H9 (cell line): ENCODE data around the gene CRAMP1. TPM values are rescaled to one million over a fixed set of nuclear protein-coding genes. Genes with fewer than 3 reads are reported as not detected.
A peak's percentile ranks its signal among the peaks of the same experiment; 100 is the strongest.

ENCODE experiments used
- DNase-seq: peaks from one replicate; pipeline ENCODE4 v3.0.0-alpha.2; 2017
- H2AFZ ChIP-seq: one replicate; pipeline ENCODE4 v1.6.1; 2013; ENCODE audit warnings: mild to moderate bottlenecking, low read length, control low read depth, moderate library complexity
- H2AK5ac ChIP-seq: 2 replicates; pipeline ENCODE4 v1.6.1; 2013; ENCODE audit warnings: low read length, control low read depth, mixed read lengths; ENCODE audit not compliant: insufficient read length
- H2BK120ac ChIP-seq: one replicate; pipeline ENCODE4 v1.6.1; 2013; ENCODE audit warnings: low read depth, mild to moderate bottlenecking, low read length, control low read depth, inconsistent platforms; ENCODE audit not compliant: poor library complexity, severe bottlenecking
- H2BK12ac ChIP-seq: 2 replicates; pipeline ENCODE4 v1.6.1; 2013; ENCODE audit warnings: low read length, control low read depth, mixed read lengths, low read depth; ENCODE audit not compliant: insufficient read length
- H2BK15ac ChIP-seq: 2 replicates; pipeline ENCODE4 v1.6.1; 2013; ENCODE audit warnings: low read depth, low read length, control low read depth
- H2BK20ac ChIP-seq: one replicate; pipeline ENCODE4 v1.6.1; 2013; ENCODE audit warnings: low read depth, mild to moderate bottlenecking, low read length, control low read depth, inconsistent platforms; ENCODE audit not compliant: poor library complexity, severe bottlenecking
- H2BK5ac ChIP-seq: 2 replicates; pipeline ENCODE4 v1.6.1; 2013; ENCODE audit warnings: low read length, control low read depth, mixed read lengths; ENCODE audit not compliant: insufficient read length
- H3K14ac ChIP-seq: 2 replicates; pipeline ENCODE4 v1.6.1; 2013; ENCODE audit warnings: low read length, control low read depth; ENCODE audit not compliant: insufficient read depth
- H3K18ac ChIP-seq: 2 replicates; pipeline ENCODE4 v1.6.1; 2013; ENCODE audit warnings: low read depth, mild to moderate bottlenecking, mixed read lengths, low read length, control low read depth; ENCODE audit not compliant: insufficient read length
- H3K23ac ChIP-seq: 2 replicates; pipeline ENCODE4 v1.6.1; 2013; ENCODE audit warnings: low read length, control low read depth, mixed read lengths, low read depth; ENCODE audit not compliant: insufficient read length
- H3K23me2 ChIP-seq: 2 replicates; pipeline ENCODE4 v1.6.1; 2013; ENCODE audit warnings: low read depth, mild to moderate bottlenecking, mixed read lengths, low read length, control low read depth; ENCODE audit not compliant: insufficient read length, poor library complexity, severe bottlenecking
- H3K27ac ChIP-seq: 2 replicates; pipeline ENCODE4 v1.5.1; 2013; ENCODE audit warnings: low read length, control low read depth, mixed read lengths, low read depth; ENCODE audit not compliant: insufficient read length
- H3K27me3 ChIP-seq: 2 replicates; pipeline ENCODE4 v1.6.1; 2013; ENCODE audit warnings: low read length, control low read depth, inconsistent platforms; ENCODE audit not compliant: insufficient read depth
- H3K4ac ChIP-seq: 2 replicates; pipeline ENCODE4 v1.6.1; 2013; ENCODE audit warnings: low read depth, mild to moderate bottlenecking, control low read depth, inconsistent platforms, low read length, moderate library complexity
- H3K4me1 ChIP-seq: 2 replicates; pipeline ENCODE4 v1.6.1; 2013; ENCODE audit warnings: low read length, control low read depth, inconsistent platforms; ENCODE audit not compliant: insufficient read depth
- H3K4me2 ChIP-seq: 2 replicates; pipeline ENCODE4 v1.6.1; 2013; ENCODE audit warnings: low read length, control low read depth, mixed read lengths; ENCODE audit not compliant: insufficient read length, insufficient read depth
- H3K56ac ChIP-seq: 2 replicates; pipeline ENCODE4 v1.6.1; 2013; ENCODE audit warnings: low read depth, mild to moderate bottlenecking, mixed read lengths, low read length, control low read depth; ENCODE audit not compliant: insufficient read length
- H3K79me1 ChIP-seq: 2 replicates; pipeline ENCODE4 v1.6.1; 2013; ENCODE audit warnings: low read depth, mild to moderate bottlenecking, moderate library complexity, low read length, control low read depth, inconsistent platforms; ENCODE audit not compliant: insufficient read depth, poor library complexity, severe bottlenecking
- H3K79me2 ChIP-seq: 2 replicates; pipeline ENCODE4 v1.6.1; 2013; ENCODE audit warnings: low read length, control low read depth, inconsistent platforms; ENCODE audit not compliant: insufficient read depth
- H3K9ac ChIP-seq: 2 replicates; pipeline ENCODE4 v1.6.1; 2013; ENCODE audit warnings: low read length, control low read depth, mixed read lengths; ENCODE audit not compliant: insufficient read length; ENCODE audit errors: extremely low read depth
- H3K9me3 ChIP-seq: one replicate; pipeline ENCODE4 v1.6.1; 2013; ENCODE audit warnings: low read depth, low read length, inconsistent platforms; ENCODE audit not compliant: control insufficient read depth
- H3T11ph ChIP-seq: one replicate; pipeline ENCODE4 v1.6.1; 2013; ENCODE audit warnings: mild to moderate bottlenecking, low read length, control low read depth, inconsistent platforms
- H4K20me1 ChIP-seq: one replicate; pipeline ENCODE4 v1.6.1; 2013; ENCODE audit not compliant: control insufficient read depth, insufficient read length, insufficient read depth
- H4K5ac ChIP-seq: 2 replicates; pipeline ENCODE4 v1.6.1; 2013; ENCODE audit warnings: low read depth, mild to moderate bottlenecking, mixed read lengths, low read length, control low read depth; ENCODE audit not compliant: insufficient read length
- H4K8ac ChIP-seq: replicated peaks from 2 replicates; pipeline ENCODE4 v1.6.1; 2013; ENCODE audit warnings: low read length, control low read depth, mixed read lengths, low read depth; ENCODE audit not compliant: insufficient read length
- H4K91ac ChIP-seq: 2 replicates; pipeline ENCODE4 v1.6.1; 2013; ENCODE audit warnings: low read depth, mild to moderate bottlenecking, moderate library complexity, mixed read lengths, low read length, control low read depth; ENCODE audit not compliant: insufficient read length
- H3K27ac Mint-ChIP-seq, 3 experiments: 2 replicates in 2 of 3; 3 replicates in 1 of 3; pipeline ENCODE4 v1.8.0; 2020 to 2021; ENCODE audit warnings: mixed read lengths in 3 of 3, mild to moderate bottlenecking in 1 of 3, moderate library complexity in 1 of 3
- H3K27me3 Mint-ChIP-seq: 2 replicates; pipeline ENCODE4 v1.8.0; 2021; ENCODE audit warnings: low read depth, mild to moderate bottlenecking, moderate library complexity, mixed read lengths
- H3K36me3 Mint-ChIP-seq, 3 experiments: 2 replicates in 2 of 3; 3 replicates in 1 of 3; pipeline ENCODE4 v1.8.0; 2020 to 2021; ENCODE audit warnings: low read depth in 3 of 3, mixed read lengths in 3 of 3; ENCODE audit not compliant: insufficient read depth in 1 of 3
- H3K4me1 Mint-ChIP-seq, 2 experiments: 2 replicates each; pipeline ENCODE4 v1.8.0; 2020; ENCODE audit warnings: mixed read lengths in 2 of 2
- H3K4me3 Mint-ChIP-seq, 2 experiments: 2 replicates in 1 of 2; 3 replicates in 1 of 2; pipeline ENCODE4 v1.8.0; 2020 to 2021; ENCODE audit warnings: mild to moderate bottlenecking in 2 of 2, mixed read lengths in 2 of 2, moderate library complexity in 1 of 2
- H3K9me3 Mint-ChIP-seq, 2 experiments: 2 replicates in 1 of 2; 3 replicates in 1 of 2; pipeline ENCODE4 v1.8.0; 2020; ENCODE audit warnings: mild to moderate bottlenecking in 2 of 2, mixed read lengths in 2 of 2, moderate library complexity in 1 of 2
- CTCF ChIP-seq: fragments of 200-600 bp; sonication (generic); conservative IDR thresholded peaks from 3 replicates; pipeline ENCODE4 v1.8.0; 2021; ENCODE audit warnings: antibody characterized with exemption, mild to moderate bottlenecking
- WGBS: extraction: QIAGEN DNeasy Blood & Tissue Kit; methylation state at CpG from one replicate; pipeline ENCODE4 v1.1.7; 2013; ENCODE audit warnings: missing lambda C conversion rate, low lambda C conversion rate, mixed read lengths; ENCODE audit not compliant: insufficient read length; ENCODE audit errors: extremely low coverage; 5-methylcytosine and 5-hydroxymethylcytosine counted together
- total RNA-seq: library from RNA; stranded (reverse); gene quantifications from 2 replicates; pipeline ENCODE4 v1.2.1, GENCODE V29; 2021

CRAMP1 gene
- total RNA-seq, 1 experiment from 2014 or later, result 46.2 TPM

- Histone ChIP-seq H2BK5ac (no peak overlapping the region), H3K23ac (no peak overlapping the region), H3K27me3 (no peaks in the 10 kb centered on the region), H3K27ac (no peak overlapping the region), H3K4ac (no peak overlapping the region), H2BK15ac (no peak overlapping the region), H2AK5ac (no peak overlapping the region), H3K79me2 (no peaks in the 10 kb centered on the region), H4K5ac (no peak overlapping the region), H2AFZ (no peak overlapping the region), H3K4me1 (no peaks in the 10 kb centered on the region), H3K4me2 (no peak overlapping the region), H3K9me3 (no peaks in the 10 kb centered on the region), H4K8ac (no peak overlapping the region), H3K9ac (no peak overlapping the region), H3K23me2 (no peaks in the 10 kb centered on the region), H3K14ac (no peak overlapping the region), H4K91ac (no peak overlapping the region), H3K79me1 (no peaks in the 10 kb centered on the region), H2BK120ac (no peak overlapping the region), H2BK20ac (no peak overlapping the region), H3K18ac (no peak overlapping the region), H2BK12ac (no peak overlapping the region), H4K20me1 (no peaks in the 10 kb centered on the region), H3K56ac (no peak overlapping the region), H3T11ph (no peak overlapping the region)
- no peaks in the 10 kb centered on the region; the same call in 1 of the 2 replicates for H3K27me3 Mint-ChIP-seq
- WGBS, result no CpG with 5 or more reads among the region's 7 CpGs
- H3K4me1 Mint-ChIP-seq, result no peaks in the 10 kb centered on the region
- peaks cover 4 to 5% of the 10 kb centered on the region in 2 experiments; a peak in 2 of 5 replicates for H3K9me3 Mint-ChIP-seq
- TF ChIP-seq CTCF, result no peak
- H3K4me3 Mint-ChIP-seq, result no peak overlapping the region
- no peak for DNase-seq
- H3K36me3 Mint-ChIP-seq, result peaks cover 13 to 25% (median 22%) of the 10 kb centered on the region in 3 experiments
- peak overlapping the region in 1 of 3 experiments; percentile 94; a peak in 2 of 7 replicates for H3K27ac Mint-ChIP-seq
Observed at GRCh38 chr16:1572673-1573072, 39.5 kb upstream of the CRAMP1 start.
